Fibroblast of lung (primary cell): ENCODE data around the gene ATRIP. TPM values are rescaled to one million over a fixed set of nuclear protein-coding genes. Genes with fewer than 3 reads are reported as not detected.

Source experiments
- DNase-seq, 2 donors: peaks; one replicate each; pipeline versions ENCODE4 v3.0.0 to v3.0.0-alpha.2; 2010; ENCODE audit warnings: low read depth in 2 of 2
- H2AFZ ChIP-seq: 2 replicates; pipeline ENCODE4 v1.5.1; 2012; ENCODE audit warnings: low read length, control low read depth, inconsistent platforms
- H3K27ac ChIP-seq: 2 replicates; pipeline ENCODE4 v1.5.1; 2011; ENCODE audit warnings: low read length, control low read depth; ENCODE audit not compliant: insufficient read depth
- H3K27me3 ChIP-seq: 2 replicates; pipeline ENCODE4 v1.5.1; 2011; ENCODE audit warnings: mild to moderate bottlenecking, low read length; ENCODE audit not compliant: control insufficient read depth, insufficient read depth
- H3K36me3 ChIP-seq: 2 replicates; pipeline ENCODE4 v1.5.1; 2011; ENCODE audit warnings: low read length; ENCODE audit not compliant: control insufficient read depth, insufficient read depth
- H3K4me1 ChIP-seq: 2 replicates; pipeline ENCODE4 v1.5.1; 2011; ENCODE audit warnings: low read length; ENCODE audit not compliant: control insufficient read depth, insufficient read depth; ENCODE audit errors: extremely low read depth
- H3K4me2 ChIP-seq: 2 replicates; pipeline ENCODE4 v1.5.1; 2011; ENCODE audit warnings: low read length, control low read depth; ENCODE audit not compliant: insufficient read depth; ENCODE audit errors: extremely low read depth
- H3K4me3 ChIP-seq, 4 experiments: fragments of 200-600 bp in 1 of 4; sonication (generic) in 1 of 4; replicated peaks in 1 of 4; 2 replicates each; pipeline ENCODE4 v1.5.1; 2011 to 2016; ENCODE audit warnings: low read length in 4 of 4, low read depth in 3 of 4, mild to moderate bottlenecking in 3 of 4, control low read depth in 2 of 4, inconsistent platforms in 1 of 4, mixed read lengths in 1 of 4; ENCODE audit not compliant: insufficient read depth in 1 of 4; ENCODE audit errors: control extremely low read depth in 1 of 4
- H3K79me2 ChIP-seq: 2 replicates; pipeline ENCODE4 v1.5.1; 2012; ENCODE audit warnings: mild to moderate bottlenecking, low read length, inconsistent platforms; ENCODE audit not compliant: control insufficient read depth, insufficient read depth
- H3K9ac ChIP-seq: 2 replicates; pipeline ENCODE4 v1.5.1; 2011; ENCODE audit warnings: mild to moderate bottlenecking, low read length, control low read depth; ENCODE audit not compliant: insufficient read depth
- H3K9me3 ChIP-seq: 2 replicates; pipeline ENCODE4 v1.5.1; 2012; ENCODE audit warnings: low read depth, low read length; ENCODE audit not compliant: control insufficient read depth, insufficient read depth
- H4K20me1 ChIP-seq: 2 replicates; pipeline ENCODE4 v1.5.1; 2011; ENCODE audit warnings: low read length; ENCODE audit not compliant: control insufficient read depth, insufficient read depth; ENCODE audit errors: extremely low read depth
- EZH2 ChIP-seq: IDR thresholded peaks from 2 replicates; pipeline ENCODE4 v1.5.1; 2012; ENCODE audit warnings: low read length, control low read depth, mild to moderate bottlenecking; ENCODE audit errors: missing control alignments
- polyA plus RNA-seq, 2 donors: library from polyadenylated mRNA; depleted of rRNA in 1 of 2; stranded (reverse) in 1 of 2; unstranded in 1 of 2; fragments of >200 nt; gene quantifications; 2 replicates each; pipeline ENCODE4 v1.2.1, GENCODE V29; 2011 to 2012; ENCODE audit warnings: missing spikeins in 1 of 2
- total RNA-seq: library from RNA; depleted of rRNA; stranded (reverse); fragments of >200 nt; gene quantifications from 2 replicates; pipeline ENCODE4 v1.2.1, GENCODE V29; 2014
- TF ChIP-seq, protein P1 (sequence below), 2 donors: IDR thresholded peaks in 1 of 2; conservative IDR thresholded peaks in 1 of 2; 1 replicate in 1 of 2; 2 replicates in 1 of 2; pipeline ENCODE4 v1.5.1; 2011 to 2012; ENCODE audit warnings: low read length in 2 of 2, control low read depth in 1 of 2, inconsistent platforms in 1 of 2, low read depth in 1 of 2, mild to moderate bottlenecking in 1 of 2

ATRIP gene
- total and polyA plus RNA-seq, 2 donors (not counting 1 experiment from before 2014, with no cell fraction given), result 3.0 to 5.0 TPM

DNA sequence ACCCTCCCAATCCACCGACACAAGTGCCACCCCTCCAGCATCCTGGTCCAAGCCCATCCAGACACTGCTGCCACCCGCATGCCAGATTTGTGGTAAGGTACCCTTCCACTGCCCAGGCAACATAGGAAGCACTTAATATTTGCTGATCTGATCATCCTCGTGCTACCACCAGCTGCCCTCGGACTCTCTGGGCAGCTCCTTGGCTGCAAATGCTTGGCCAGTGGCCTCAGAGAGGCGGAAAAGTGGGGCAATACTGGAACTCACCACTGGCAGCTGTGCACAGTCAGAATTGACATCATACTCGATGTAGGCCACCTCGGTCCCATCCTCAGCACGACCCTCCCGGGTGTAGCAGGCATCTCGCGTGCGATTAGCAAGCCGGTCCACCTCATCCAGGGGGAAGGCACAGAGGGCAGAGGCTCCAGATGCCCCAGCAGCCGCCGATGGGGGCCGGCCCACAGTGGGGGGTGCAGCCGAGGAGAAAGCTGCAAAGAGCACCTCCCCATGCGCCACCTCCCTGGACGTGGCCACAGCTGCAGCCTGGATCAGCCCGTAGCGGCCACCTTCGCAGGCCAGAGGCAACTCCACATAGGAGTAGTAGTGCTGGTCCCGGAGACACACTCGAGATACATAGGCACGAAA, 23.2 kb upstream of the ATRIP start:
- H4K20me1 ChIP-seq, result no peaks in the 10 kb centered on the region
- H3K9me3 ChIP-seq, result no peaks in the 10 kb centered on the region
- no peak overlapping the region for H3K4me2 ChIP-seq
- no peak overlapping the region for H3K27ac ChIP-seq
- TF ChIP-seq, protein P1, sequence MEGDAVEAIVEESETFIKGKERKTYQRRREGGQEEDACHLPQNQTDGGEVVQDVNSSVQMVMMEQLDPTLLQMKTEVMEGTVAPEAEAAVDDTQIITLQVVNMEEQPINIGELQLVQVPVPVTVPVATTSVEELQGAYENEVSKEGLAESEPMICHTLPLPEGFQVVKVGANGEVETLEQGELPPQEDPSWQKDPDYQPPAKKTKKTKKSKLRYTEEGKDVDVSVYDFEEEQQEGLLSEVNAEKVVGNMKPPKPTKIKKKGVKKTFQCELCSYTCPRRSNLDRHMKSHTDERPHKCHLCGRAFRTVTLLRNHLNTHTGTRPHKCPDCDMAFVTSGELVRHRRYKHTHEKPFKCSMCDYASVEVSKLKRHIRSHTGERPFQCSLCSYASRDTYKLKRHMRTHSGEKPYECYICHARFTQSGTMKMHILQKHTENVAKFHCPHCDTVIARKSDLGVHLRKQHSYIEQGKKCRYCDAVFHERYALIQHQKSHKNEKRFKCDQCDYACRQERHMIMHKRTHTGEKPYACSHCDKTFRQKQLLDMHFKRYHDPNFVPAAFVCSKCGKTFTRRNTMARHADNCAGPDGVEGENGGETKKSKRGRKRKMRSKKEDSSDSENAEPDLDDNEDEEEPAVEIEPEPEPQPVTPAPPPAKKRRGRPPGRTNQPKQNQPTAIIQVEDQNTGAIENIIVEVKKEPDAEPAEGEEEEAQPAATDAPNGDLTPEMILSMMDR (conservative IDR thresholded peaks at IDR 0.05 in 1 of 2, IDR thresholded peaks at IDR 0.05 in 1 of 2; ENCODE audit: low read depth in 1 of 2, low read length in 2 of 2), result no peak
- TF ChIP-seq EZH2, result no peak
- no peak overlapping the region for H3K9ac ChIP-seq
- H3K4me1 ChIP-seq, result peaks cover 11% of the 10 kb centered on the region
- no peak for DNase-seq
- H3K79me2 ChIP-seq, result no peaks in the 10 kb centered on the region
- no peaks in the 10 kb centered on the region for H3K27me3 ChIP-seq
- H3K4me3 ChIP-seq, result no peak overlapping the region
- no peaks in the 10 kb centered on the region for H3K36me3 ChIP-seq
- H2AFZ ChIP-seq, result no peak overlapping the region

DNA sequence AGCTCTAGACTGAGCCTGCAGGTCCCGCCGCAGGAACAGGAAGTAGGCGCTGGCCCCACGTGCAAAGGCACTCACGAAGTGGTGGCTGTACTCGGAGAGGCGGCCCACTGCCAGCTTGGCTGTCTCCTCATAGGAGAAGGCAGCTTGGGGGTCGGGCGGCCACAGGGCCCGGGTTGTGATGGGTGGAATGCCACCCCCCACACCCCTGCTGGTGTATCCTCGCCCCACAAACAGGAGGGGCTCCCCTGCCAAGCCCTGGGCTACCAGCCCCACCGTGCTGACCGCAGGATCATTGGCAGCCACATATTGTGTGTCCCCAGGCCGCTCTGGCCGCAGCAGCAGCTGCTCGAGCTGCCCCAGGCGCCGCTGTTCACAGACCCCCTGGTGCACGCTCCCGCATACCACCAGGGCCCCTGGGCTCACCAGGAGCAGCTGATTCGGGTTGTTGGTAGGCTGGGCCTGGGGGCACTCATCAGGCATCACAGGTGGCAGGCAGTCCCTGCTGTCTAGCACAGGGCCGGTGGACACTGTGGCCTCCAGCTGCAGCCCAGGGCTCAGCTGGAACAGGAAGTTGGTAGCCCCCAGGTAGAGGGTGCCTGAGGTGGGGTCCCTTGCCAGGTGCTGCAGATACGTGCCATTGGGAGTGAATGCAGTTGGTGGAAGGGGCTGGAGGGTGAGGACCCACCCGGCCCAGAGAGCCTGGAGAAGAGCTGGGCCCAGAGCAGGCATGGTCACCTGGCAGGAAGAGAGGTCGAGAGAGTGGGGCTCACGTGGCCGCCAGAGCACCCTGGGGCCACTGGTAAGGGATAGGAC, 22.4 kb upstream of the ATRIP start:
- H4K20me1 ChIP-seq, result no peaks in the 10 kb centered on the region
- no peak overlapping the region for H2AFZ ChIP-seq
- H3K36me3 ChIP-seq, result no peaks in the 10 kb centered on the region
- no peaks in the 10 kb centered on the region for H3K27me3 ChIP-seq
- no peak for TF ChIP-seq EZH2
- TF ChIP-seq, protein P1 (conservative IDR thresholded peaks at IDR 0.05 in 1 of 2, IDR thresholded peaks at IDR 0.05 in 1 of 2; ENCODE audit: low read depth in 1 of 2, low read length in 2 of 2), result no peak
- H3K4me3 ChIP-seq, result no peak overlapping the region
- H3K4me2 ChIP-seq, result no peak overlapping the region
- no peaks in the 10 kb centered on the region for H3K9me3 ChIP-seq
- H3K4me1 ChIP-seq, result peaks cover 11% of the 10 kb centered on the region
- no peak for DNase-seq
- H3K27ac ChIP-seq, result no peak overlapping the region
- H3K9ac ChIP-seq, result no peak overlapping the region
- no peaks in the 10 kb centered on the region for H3K79me2 ChIP-seq

DNA sequence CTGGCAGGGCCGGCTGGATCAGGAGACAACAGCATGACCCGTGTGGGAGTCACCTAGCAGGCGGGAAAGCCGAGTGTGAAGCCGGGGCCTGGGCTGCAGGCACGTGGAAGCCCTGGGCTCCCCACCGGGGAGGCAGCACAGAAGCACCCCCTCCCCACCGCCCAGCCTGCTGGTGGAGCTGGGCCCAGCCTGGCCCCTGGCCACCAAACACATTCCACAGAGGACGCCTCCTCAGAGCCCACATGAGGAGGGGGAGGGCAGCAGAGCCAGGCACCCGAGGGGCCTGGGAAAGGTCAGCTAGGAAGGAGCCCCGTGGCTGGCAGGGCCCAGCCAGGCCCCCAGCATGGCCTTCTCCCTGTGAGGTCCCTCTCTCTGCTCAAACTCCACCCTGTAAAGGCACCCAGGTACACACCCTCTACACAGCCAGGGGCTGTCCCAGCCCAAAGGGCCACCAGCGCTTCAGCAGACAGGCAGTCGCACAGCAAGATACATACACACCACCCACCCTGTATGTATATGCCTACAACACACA, 21.2 kb upstream of the ATRIP start:
- Histone ChIP-seq H2AFZ (no peak overlapping the region), H3K4me1 (peaks cover 16% of the 10 kb centered on the region), H4K20me1 (no peaks in the 10 kb centered on the region), H3K79me2 (no peaks in the 10 kb centered on the region), H3K27ac (no peak overlapping the region), H3K9ac (no peak overlapping the region), H3K27me3 (no peaks in the 10 kb centered on the region), H3K9me3 (no peaks in the 10 kb centered on the region), H3K4me2 (no peak overlapping the region), H3K36me3 (no peaks in the 10 kb centered on the region), H3K4me3 (no peak overlapping the region)
- DNase-seq, result peak; percentile 29 to 35
- TF ChIP-seq, protein P1 (conservative IDR thresholded peaks at IDR 0.05 in 1 of 2, IDR thresholded peaks at IDR 0.05 in 1 of 2; ENCODE audit: low read depth in 1 of 2, low read length in 2 of 2), result no peak
- no peak for TF ChIP-seq EZH2
